Neural cell (in vitro differentiated cells): ENCODE measurements around the gene EPB41L2. TPM values are rescaled to one million over a fixed set of nuclear protein-coding genes. Genes with fewer than 3 reads are reported as not detected.
"Not testable (repeated sequence)": the region's sequence is repeated elsewhere in the genome, so short reads cannot be mapped to it uniquely, and the experiment has no call there.

ENCODE experiments used
- H2AFZ ChIP-seq: fragments of 200-600, 300-800 bp; sonication (generic), shearing (Covaris generic); 2 replicates; pipeline ENCODE4 v1.6.0; 2014; ENCODE audit warnings: low read depth, mild to moderate bottlenecking, antibody characterized with exemption, low read length, moderate library complexity
- H3F3A ChIP-seq: fragments of 200-600 bp; shearing (Covaris generic); 2 replicates; pipeline ENCODE4 v1.6.1; 2016; ENCODE audit warnings: mild to moderate bottlenecking, moderate library complexity, mixed read lengths, antibody characterized with exemption, low read length; ENCODE audit not compliant: insufficient read depth, poor library complexity, severe bottlenecking
- H3K27ac ChIP-seq: fragments of 200-600, 300-800 bp; sonication (generic), shearing (Covaris generic); 2 replicates; pipeline ENCODE4 v1.5.1; 2014; ENCODE audit warnings: mild to moderate bottlenecking, low read length, moderate library complexity
- H3K27me3 ChIP-seq: fragments of 300-800, 200-600 bp; sonication (generic), shearing (Covaris generic); 2 replicates; pipeline ENCODE4 v1.6.0; 2014; ENCODE audit warnings: mild to moderate bottlenecking, low read depth, low read length, moderate library complexity; ENCODE audit not compliant: insufficient read depth
- H3K36me3 ChIP-seq: fragments of 300-800, 200-600 bp; sonication (generic), shearing (Covaris generic); 2 replicates; pipeline ENCODE4 v1.5.1; 2014; ENCODE audit warnings: mild to moderate bottlenecking, antibody characterized with exemption, low read length, moderate library complexity; ENCODE audit not compliant: insufficient read depth
- H3K4me2 ChIP-seq: fragments of 300-800, 200-600 bp; sonication (generic), shearing (Covaris generic); 2 replicates; pipeline ENCODE4 v1.6.0; 2014; ENCODE audit warnings: mild to moderate bottlenecking, low read length
- H3K4me3 ChIP-seq: fragments of 300-800, 200-600 bp; sonication (generic), shearing (Covaris generic); 2 replicates; pipeline ENCODE4 v1.5.1; 2014; ENCODE audit warnings: mild to moderate bottlenecking, low read length, moderate library complexity
- H3K79me2 ChIP-seq: fragments of 200-600 bp; shearing (Covaris generic); replicated peaks from 2 replicates; pipeline ENCODE4 v1.6.0; 2014; ENCODE audit warnings: mild to moderate bottlenecking, low read length, moderate library complexity; ENCODE audit not compliant: insufficient read depth
- H3K9ac ChIP-seq: fragments of 300-800, 200-600 bp; sonication (generic), shearing (Covaris generic); 2 replicates; pipeline ENCODE4 v1.6.1; 2016; ENCODE audit warnings: mild to moderate bottlenecking, low read length, mixed read lengths
- H3K9me2 ChIP-seq: fragments of 200-600 bp; shearing (Covaris generic); 2 replicates; pipeline ENCODE4 v1.6.1; 2016; ENCODE audit warnings: mild to moderate bottlenecking, low read length, mixed read lengths; ENCODE audit not compliant: insufficient read depth
- H3K9me3 ChIP-seq: fragments of 200-600, 300-800 bp; sonication (generic), shearing (Covaris generic); 2 replicates; pipeline ENCODE4 v1.6.1; 2016; ENCODE audit warnings: mild to moderate bottlenecking, mixed run types, low read length, moderate library complexity, mixed read lengths
- H4K20me1 ChIP-seq: fragments of 200-600 bp; shearing (Covaris generic); 2 replicates; pipeline ENCODE4 v1.6.1; 2016; ENCODE audit warnings: mild to moderate bottlenecking, mixed run types; ENCODE audit not compliant: insufficient read depth
- EP300 ChIP-seq: fragments of 450-650 bp; conservative IDR thresholded peaks from 2 replicates; pipeline ENCODE4 v1.6.1; 2014; ENCODE audit warnings: antibody characterized with exemption, mild to moderate bottlenecking, moderate library complexity; ENCODE audit not compliant: poor library complexity, severe bottlenecking
- EZH2 ChIP-seq: fragments of 200-600, 300-800 bp; shearing (Covaris generic), sonication (generic); IDR thresholded peaks from 2 replicates; pipeline ENCODE4 v1.6.1; 2014; ENCODE audit warnings: antibody characterized with exemption, low read length, borderline replicate concordance, mild to moderate bottlenecking; ENCODE audit not compliant: insufficient read depth, poor library complexity, severe bottlenecking
- MXI1 ChIP-seq: fragments of 450-650 bp; conservative IDR thresholded peaks from 2 replicates; pipeline ENCODE4 v1.6.1; 2014; ENCODE audit warnings: antibody characterized with exemption, mild to moderate bottlenecking; ENCODE audit not compliant: poor library complexity, severe bottlenecking
- POLR2AphosphoS5 ChIP-seq: IDR thresholded peaks from 2 replicates; pipeline ENCODE4 v1.6.1; 2012
- RAD21 ChIP-seq: fragments of 450-650 bp; conservative IDR thresholded peaks from 2 replicates; pipeline ENCODE4 v1.6.1; 2014; ENCODE audit warnings: antibody characterized with exemption, mild to moderate bottlenecking, moderate library complexity
- SMC3 ChIP-seq: fragments of 450-650 bp; conservative IDR thresholded peaks from 2 replicates; pipeline ENCODE4 v1.6.1; 2014; ENCODE audit warnings: antibody characterized with exemption, mild to moderate bottlenecking, moderate library complexity; ENCODE audit not compliant: poor library complexity
- TAF1 ChIP-seq: IDR thresholded peaks from 2 replicates; pipeline ENCODE4 v1.6.1; 2012; ENCODE audit warnings: low read depth
- polyA plus RNA-seq: library from polyadenylated mRNA; depleted of rRNA; stranded (reverse); fragments of >200 nt; gene quantifications from 2 replicates; pipeline ENCODE4 v1.2.3, GENCODE V29; 2014
- TF ChIP-seq, protein P1 (sequence below): fragments of 450-650 bp; IDR thresholded peaks from 2 replicates; pipeline ENCODE4 v1.5.1; 2014; ENCODE audit warnings: antibody characterized with exemption, mild to moderate bottlenecking, moderate library complexity; ENCODE audit not compliant: poor library complexity, severe bottlenecking
- TF ChIP-seq, protein P2 (sequence below): IDR thresholded peaks from 2 replicates; pipeline ENCODE4 v1.6.1; 2012; ENCODE audit warnings: borderline replicate concordance

EPB41L2 gene
- polyA plus RNA-seq, 1 donor from 2014 or later: 13.5 TPM

DNA sequence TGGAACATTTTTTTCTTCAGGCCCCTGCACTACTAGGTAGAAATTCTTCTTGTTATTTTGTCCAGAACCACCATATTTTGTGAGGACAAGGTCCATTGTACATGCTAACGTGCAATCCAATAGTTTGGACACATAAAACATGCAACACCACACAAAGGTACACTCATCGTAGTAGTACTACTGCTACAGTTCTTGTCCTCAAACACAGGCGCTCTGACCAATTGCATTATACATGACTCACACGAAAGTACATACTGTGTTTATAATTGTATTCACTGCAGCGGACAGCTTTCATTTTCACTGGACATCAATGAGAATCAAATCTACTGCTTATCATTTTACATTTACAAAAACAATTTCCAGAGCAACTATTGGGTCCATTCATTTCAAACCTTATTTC is 251.1 kb downstream of the EPB41L2 start:
- Histone ChIP-seq H3K27me3 (no peaks in the 10 kb centered on the region), H3F3A (no peaks in the 10 kb centered on the region), H3K4me2 (no peak overlapping the region), H3K79me2 (no peaks in the 10 kb centered on the region), H3K9me3 (no peaks in the 10 kb centered on the region), H3K9ac (no peak overlapping the region), H3K27ac (no peak overlapping the region), H3K36me3 (no peaks in the 10 kb centered on the region), H3K4me3 (no peak overlapping the region), H4K20me1 (no peaks in the 10 kb centered on the region), H3K9me2 (no peaks in the 10 kb centered on the region), H2AFZ (no peak overlapping the region)
- TF ChIP-seq EP300: no peak

DNA sequence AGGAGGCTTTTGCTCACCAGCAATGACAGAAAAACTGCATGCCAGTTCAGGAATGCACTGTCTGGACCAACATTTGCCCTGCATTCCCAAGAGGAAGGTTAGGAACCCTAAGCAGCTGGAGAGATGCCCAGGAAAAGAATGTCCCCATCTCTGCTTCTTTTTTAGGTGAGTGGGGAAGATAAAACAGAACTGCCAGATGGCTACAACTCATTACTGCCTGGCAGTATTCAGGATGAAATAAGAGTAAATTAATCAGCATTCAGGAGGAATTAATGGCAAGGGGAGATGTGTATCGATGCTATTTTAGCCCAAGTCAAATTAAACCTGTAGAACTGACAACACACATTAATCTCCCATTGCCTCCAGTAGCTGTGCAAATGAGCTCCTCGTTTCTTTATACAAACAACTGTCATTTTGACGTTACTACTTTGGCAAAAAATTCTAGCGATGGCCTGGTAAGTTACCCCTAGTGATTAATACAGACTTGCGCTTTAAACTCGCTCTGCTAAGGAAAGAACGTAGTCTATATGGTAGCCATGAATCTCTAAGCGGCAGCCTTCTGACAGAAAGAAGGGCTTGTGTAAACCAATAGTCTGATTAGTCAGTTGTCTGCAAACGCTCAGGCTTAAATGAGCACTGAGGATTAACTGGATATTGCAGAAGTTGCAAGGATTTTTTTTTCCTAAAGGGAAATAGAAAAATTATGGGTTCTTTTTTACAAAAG is 252.6 kb downstream of the EPB41L2 start:
- TF ChIP-seq MXI1 (no peak), RAD21 (no peak), SMC3 (no peak), EP300 (no peak), POLR2AphosphoS5 (no peak), EZH2 (no peak), TAF1 (no peak)
- TF ChIP-seq, protein P1, sequence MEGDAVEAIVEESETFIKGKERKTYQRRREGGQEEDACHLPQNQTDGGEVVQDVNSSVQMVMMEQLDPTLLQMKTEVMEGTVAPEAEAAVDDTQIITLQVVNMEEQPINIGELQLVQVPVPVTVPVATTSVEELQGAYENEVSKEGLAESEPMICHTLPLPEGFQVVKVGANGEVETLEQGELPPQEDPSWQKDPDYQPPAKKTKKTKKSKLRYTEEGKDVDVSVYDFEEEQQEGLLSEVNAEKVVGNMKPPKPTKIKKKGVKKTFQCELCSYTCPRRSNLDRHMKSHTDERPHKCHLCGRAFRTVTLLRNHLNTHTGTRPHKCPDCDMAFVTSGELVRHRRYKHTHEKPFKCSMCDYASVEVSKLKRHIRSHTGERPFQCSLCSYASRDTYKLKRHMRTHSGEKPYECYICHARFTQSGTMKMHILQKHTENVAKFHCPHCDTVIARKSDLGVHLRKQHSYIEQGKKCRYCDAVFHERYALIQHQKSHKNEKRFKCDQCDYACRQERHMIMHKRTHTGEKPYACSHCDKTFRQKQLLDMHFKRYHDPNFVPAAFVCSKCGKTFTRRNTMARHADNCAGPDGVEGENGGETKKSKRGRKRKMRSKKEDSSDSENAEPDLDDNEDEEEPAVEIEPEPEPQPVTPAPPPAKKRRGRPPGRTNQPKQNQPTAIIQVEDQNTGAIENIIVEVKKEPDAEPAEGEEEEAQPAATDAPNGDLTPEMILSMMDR: no peak
- TF ChIP-seq, protein P2, sequence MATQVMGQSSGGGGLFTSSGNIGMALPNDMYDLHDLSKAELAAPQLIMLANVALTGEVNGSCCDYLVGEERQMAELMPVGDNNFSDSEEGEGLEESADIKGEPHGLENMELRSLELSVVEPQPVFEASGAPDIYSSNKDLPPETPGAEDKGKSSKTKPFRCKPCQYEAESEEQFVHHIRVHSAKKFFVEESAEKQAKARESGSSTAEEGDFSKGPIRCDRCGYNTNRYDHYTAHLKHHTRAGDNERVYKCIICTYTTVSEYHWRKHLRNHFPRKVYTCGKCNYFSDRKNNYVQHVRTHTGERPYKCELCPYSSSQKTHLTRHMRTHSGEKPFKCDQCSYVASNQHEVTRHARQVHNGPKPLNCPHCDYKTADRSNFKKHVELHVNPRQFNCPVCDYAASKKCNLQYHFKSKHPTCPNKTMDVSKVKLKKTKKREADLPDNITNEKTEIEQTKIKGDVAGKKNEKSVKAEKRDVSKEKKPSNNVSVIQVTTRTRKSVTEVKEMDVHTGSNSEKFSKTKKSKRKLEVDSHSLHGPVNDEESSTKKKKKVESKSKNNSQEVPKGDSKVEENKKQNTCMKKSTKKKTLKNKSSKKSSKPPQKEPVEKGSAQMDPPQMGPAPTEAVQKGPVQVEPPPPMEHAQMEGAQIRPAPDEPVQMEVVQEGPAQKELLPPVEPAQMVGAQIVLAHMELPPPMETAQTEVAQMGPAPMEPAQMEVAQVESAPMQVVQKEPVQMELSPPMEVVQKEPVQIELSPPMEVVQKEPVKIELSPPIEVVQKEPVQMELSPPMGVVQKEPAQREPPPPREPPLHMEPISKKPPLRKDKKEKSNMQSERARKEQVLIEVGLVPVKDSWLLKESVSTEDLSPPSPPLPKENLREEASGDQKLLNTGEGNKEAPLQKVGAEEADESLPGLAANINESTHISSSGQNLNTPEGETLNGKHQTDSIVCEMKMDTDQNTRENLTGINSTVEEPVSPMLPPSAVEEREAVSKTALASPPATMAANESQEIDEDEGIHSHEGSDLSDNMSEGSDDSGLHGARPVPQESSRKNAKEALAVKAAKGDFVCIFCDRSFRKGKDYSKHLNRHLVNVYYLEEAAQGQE: no peak
- Histone ChIP-seq H3K27me3 (no peaks in the 10 kb centered on the region), H3K36me3 (no peaks in the 10 kb centered on the region), H3K4me3 (peak overlapping the region; percentile 15), H3K27ac (no peak overlapping the region), H3F3A (no peaks in the 10 kb centered on the region), H4K20me1 (no peaks in the 10 kb centered on the region), H3K9me2 (no peaks in the 10 kb centered on the region), H3K9ac (no peak overlapping the region), H2AFZ (no peak overlapping the region), H3K4me2 (no peak overlapping the region), H3K79me2 (no peaks in the 10 kb centered on the region), H3K9me3 (no peaks in the 10 kb centered on the region)

DNA sequence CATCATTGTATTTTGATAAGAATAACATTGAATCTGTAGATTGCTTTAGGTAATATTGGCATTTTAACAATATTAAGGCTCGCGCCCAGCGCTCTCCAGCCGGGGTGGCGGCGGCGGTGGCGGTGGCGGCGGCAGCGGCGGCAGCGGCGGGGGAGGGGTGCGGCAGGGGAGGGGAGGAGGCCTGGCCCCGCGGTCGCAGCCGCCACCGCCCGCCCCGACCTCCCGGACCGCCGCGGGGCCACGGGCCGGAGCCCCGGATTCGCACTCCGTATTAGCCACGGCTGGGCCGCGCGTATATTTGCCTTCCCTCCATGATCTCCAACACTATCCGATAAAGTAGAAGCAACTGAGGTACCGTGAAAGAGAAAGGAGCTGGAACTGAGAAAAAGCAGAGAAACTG is 261.7 kb downstream of the EPB41L2 start:
- peaks cover 11% of the 10 kb centered on the region for H3K27me3 ChIP-seq
- not testable (repeated sequence) for H4K20me1 ChIP-seq, H3K9me2 ChIP-seq, H2AFZ ChIP-seq, H3K4me2 ChIP-seq, H3F3A ChIP-seq, H3K4me3 ChIP-seq, H3K9ac ChIP-seq, H3K9me3 ChIP-seq, H3K36me3 ChIP-seq, H3K27ac ChIP-seq, H3K79me2 ChIP-seq
